A673 (cell line): ENCODE results near the gene CD164L2. TPM values are rescaled to one million over a fixed set of nuclear protein-coding genes. Genes with fewer than 3 reads are reported as not detected.

Source experiments
- BruUV-seq: library from RNA; stranded (reverse); fragments of 400-500 nt; replicated peaks from 2 replicates; lab custom pipeline; 2021; lab: Mats Ljungman, UMichigan
- CTCF ChIA-PET: fragments of 300-600 bp; sonication (Branson Sonifier 250); formaldehyde crosslinking; loops from one replicate; lab custom pipeline; 2022; ENCODE audit warnings: antibody characterized with exemption; lab: Charles Lee
- POLR2A ChIA-PET: fragments of 300-600 bp; sonication (Branson Sonifier 250); formaldehyde crosslinking; loops from one replicate; lab custom pipeline; 2022; ENCODE audit warnings: antibody characterized with exemption; ENCODE audit not compliant: low non-redundant PET; lab: Charles Lee
- DNase-seq: peaks from one replicate; pipeline ENCODE4 v3.0.0-alpha.2; 2015; ENCODE audit warnings: low spot score
- H3K27ac ChIP-seq: fragments of 200-600 bp; sonication (generic); 2 replicates; pipeline ENCODE4 v1.5.1; 2016; ENCODE audit warnings: mixed run types, low read depth, mild to moderate bottlenecking, mixed read lengths, antibody characterized with exemption, low read length; ENCODE audit not compliant: poor library complexity, severe bottlenecking
- H3K27me3 ChIP-seq: fragments of 200-600 bp; sonication (generic); replicated peaks from 2 replicates; pipeline ENCODE4 v1.6.1; 2017; ENCODE audit warnings: mixed run types, low read depth, mild to moderate bottlenecking, mixed read lengths, antibody characterized with exemption, low read length; ENCODE audit not compliant: insufficient read depth, poor library complexity
- H3K36me3 ChIP-seq: fragments of 200-600 bp; sonication (generic); 2 replicates; pipeline ENCODE4 v1.6.1; 2016; ENCODE audit warnings: mixed run types, mild to moderate bottlenecking, mixed read lengths, antibody characterized with exemption, low read length; ENCODE audit not compliant: insufficient read depth, poor library complexity, severe bottlenecking
- H3K4me1 ChIP-seq: fragments of 200-600 bp; sonication (generic); 2 replicates; pipeline ENCODE4 v1.6.1; 2017; ENCODE audit warnings: mixed run types, mild to moderate bottlenecking, mixed read lengths, antibody characterized with exemption, low read length; ENCODE audit not compliant: insufficient read depth, poor library complexity, severe bottlenecking
- H3K4me3 ChIP-seq: fragments of 200-600 bp; sonication (generic); 2 replicates; pipeline ENCODE4 v1.5.1; 2016; ENCODE audit warnings: low read depth, mixed run types, mild to moderate bottlenecking, mixed read lengths, low read length; ENCODE audit not compliant: poor library complexity, severe bottlenecking
- H3K9me3 ChIP-seq: fragments of 200-600 bp; sonication (generic); 2 replicates; pipeline ENCODE4 v1.6.1; 2016; ENCODE audit warnings: mixed run types, low read depth, mild to moderate bottlenecking, mixed read lengths, antibody characterized with exemption, low read length; ENCODE audit not compliant: poor library complexity, severe bottlenecking
- EZH2 ChIP-seq: fragments of 200-600 bp; sonication (generic); IDR thresholded peaks from 2 replicates; pipeline ENCODE4 v1.6.1; 2017; ENCODE audit warnings: borderline replicate concordance, low read depth, mild to moderate bottlenecking, mixed read lengths, antibody characterized with exemption, low read length; ENCODE audit not compliant: poor library complexity, severe bottlenecking
- intact Hi-C: fragments of 100-400 bp; cut with micrococcal nuclease; formaldehyde crosslinking; loops from one replicate; pipeline ENCODE4 v1.10.0; 2022; ENCODE audit not compliant: unreplicated experiment
- total RNA-seq: library from RNA; stranded (reverse); gene quantifications from 2 replicates; pipeline ENCODE4 v1.2.3, GENCODE V29; 2021
- TF ChIP-seq, protein P1 (sequence below): fragments of 300-800, 200-600 bp; sonication (generic); conservative IDR thresholded peaks from 2 replicates; pipeline ENCODE4 v1.5.1; 2017; ENCODE audit warnings: low read depth, mild to moderate bottlenecking, antibody characterized with exemption, low read length, moderate library complexity, mixed read lengths

Gene CD164L2
- total RNA-seq, 1 experiment from 2014 or later: not detected

DNA sequence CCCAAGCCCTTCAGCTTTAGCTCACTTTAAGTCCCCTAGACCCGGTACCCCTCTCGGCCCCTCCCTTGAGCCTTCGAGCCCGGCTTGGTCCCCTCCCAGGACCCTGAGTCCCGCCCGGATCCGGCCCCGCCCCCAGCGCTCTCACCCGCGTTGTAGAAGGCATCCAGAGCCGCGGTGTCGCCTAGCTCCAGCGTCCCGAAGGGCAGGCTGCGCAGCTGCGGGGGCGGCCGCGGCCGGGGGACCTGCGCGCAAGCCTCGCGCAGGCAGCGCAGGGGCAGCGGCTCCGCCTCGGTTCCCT is 17.1 kb downstream of the CD164L2 start:
- no TSS peak for BruUV-seq
- TF ChIP-seq, protein P1, sequence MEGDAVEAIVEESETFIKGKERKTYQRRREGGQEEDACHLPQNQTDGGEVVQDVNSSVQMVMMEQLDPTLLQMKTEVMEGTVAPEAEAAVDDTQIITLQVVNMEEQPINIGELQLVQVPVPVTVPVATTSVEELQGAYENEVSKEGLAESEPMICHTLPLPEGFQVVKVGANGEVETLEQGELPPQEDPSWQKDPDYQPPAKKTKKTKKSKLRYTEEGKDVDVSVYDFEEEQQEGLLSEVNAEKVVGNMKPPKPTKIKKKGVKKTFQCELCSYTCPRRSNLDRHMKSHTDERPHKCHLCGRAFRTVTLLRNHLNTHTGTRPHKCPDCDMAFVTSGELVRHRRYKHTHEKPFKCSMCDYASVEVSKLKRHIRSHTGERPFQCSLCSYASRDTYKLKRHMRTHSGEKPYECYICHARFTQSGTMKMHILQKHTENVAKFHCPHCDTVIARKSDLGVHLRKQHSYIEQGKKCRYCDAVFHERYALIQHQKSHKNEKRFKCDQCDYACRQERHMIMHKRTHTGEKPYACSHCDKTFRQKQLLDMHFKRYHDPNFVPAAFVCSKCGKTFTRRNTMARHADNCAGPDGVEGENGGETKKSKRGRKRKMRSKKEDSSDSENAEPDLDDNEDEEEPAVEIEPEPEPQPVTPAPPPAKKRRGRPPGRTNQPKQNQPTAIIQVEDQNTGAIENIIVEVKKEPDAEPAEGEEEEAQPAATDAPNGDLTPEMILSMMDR: no peak
- no peak for TF ChIP-seq EZH2

DNA sequence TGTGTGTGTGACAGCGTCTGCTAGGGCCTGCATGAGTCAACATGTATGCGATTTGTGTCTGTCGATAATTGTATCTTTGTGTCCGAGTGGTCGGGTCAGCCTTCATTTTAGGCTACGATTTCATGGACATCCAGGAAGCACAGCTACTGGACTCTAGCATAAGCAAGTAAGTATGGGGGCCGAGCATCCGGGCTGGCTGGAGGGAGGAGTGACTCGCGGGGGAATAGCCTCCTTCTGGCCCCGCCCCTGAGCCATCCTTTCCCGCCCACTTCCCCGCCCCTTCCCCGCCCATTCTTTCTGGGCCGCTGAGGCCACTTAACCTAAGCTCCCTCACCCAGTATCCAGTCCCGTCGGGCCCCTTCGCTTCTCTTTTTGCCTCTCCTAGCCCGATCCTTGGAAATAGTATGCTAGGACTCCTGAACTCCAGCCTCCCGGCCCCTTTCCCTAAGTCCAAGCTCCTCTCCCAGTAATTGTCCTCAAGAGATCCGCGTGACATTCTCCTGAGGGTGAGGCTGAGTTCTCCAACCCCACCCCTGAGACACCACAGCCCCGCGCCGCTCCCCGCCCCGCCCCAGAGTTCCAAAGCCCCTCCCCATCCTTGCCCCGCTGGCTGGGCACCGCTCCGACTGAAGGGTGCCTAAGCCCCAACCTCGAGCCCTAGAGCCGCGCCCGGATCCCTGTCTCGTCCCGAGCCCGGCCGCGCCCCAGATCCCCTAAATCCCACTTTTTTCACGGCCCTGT is 17.6 kb downstream of the CD164L2 start:
- Histone ChIP-seq H3K36me3 (no peaks in the 10 kb centered on the region), H3K9me3 (no peaks in the 10 kb centered on the region), H3K27ac (peak overlapping the region; percentile 8), H3K4me3 (peak overlapping the region; percentile 59), H3K4me1 (peaks cover 10% of the 10 kb centered on the region), H3K27me3 (no peaks in the 10 kb centered on the region)
- TF ChIP-seq, protein P1: no peak
- no peak for TF ChIP-seq EZH2
- ChIA-PET CTCF (interaction anchor here (0.5 to 1.7 kb wide), 8 partner anchors 8 to 304 kb away, joined by 3 to 11 read pairs (median 4); no protein-coding TSS in a partner anchor), POLR2A (no interaction called here)
- intact Hi-C loops: no loop called here
- BruUV-seq: no TSS peak
- peak; percentile 87 for DNase-seq

More for the DNA sequence above, 17.1 kb downstream of the CD164L2 start:
- ChIA-PET CTCF (interaction anchor here (0.5 to 1.7 kb wide), 9 partner anchors 8 to 1371 kb away, joined by 3 to 11 read pairs (median 4); partner anchors contain the start of gene YTHDF2), POLR2A (no interaction called here)
- no peaks in the 10 kb centered on the region for H3K9me3 ChIP-seq
- no peaks in the 10 kb centered on the region for H3K36me3 ChIP-seq
- H3K4me1 ChIP-seq: peaks cover 10% of the 10 kb centered on the region
- H3K27me3 ChIP-seq: no peaks in the 10 kb centered on the region
- intact Hi-C loops: no loop called here
- DNase-seq: peak; percentile 88
- peak overlapping the region; percentile 8 for H3K27ac ChIP-seq
- H3K4me3 ChIP-seq: peak overlapping the region; percentile 59

DNA sequence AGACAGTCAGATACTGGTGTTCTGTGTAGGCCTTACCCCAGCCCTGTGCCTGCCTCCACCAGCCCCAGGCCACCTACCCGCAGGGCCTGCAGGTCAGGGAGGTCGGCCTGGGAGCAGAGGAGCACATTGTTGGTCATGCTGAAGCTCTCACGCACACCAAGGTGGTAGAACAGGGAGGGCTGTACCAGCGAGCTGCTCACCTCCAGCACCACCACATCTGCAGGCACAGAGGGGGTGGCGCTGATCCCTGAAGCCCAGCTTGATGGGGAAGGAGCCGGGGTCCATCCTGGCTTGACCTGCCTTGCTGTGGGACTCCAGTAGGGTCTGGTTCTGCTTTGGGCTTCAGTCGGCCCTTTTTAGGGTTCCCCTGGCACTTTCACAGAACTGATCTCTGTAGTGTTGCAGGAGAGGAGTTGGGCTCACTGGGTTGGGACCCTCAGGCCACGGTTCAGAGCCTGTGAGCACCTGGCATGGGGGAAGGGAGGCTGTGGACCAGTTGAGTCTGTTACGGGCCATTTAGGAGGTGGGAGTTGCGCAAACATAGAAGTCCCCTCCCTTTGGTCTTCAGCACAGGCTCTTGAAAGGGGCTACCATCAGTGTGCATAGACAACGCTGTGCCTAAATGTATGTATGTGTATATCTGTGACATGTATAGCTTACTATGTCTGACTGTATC is 18.3 kb downstream of the CD164L2 start:
- DNase-seq: no peak
- intact Hi-C loops: no loop called here
- peaks cover 10% of the 10 kb centered on the region for H3K4me1 ChIP-seq
- no peaks in the 10 kb centered on the region for H3K27me3 ChIP-seq
- TF ChIP-seq, protein P1: no peak
- no peak for TF ChIP-seq EZH2
- H3K27ac ChIP-seq: no peak overlapping the region
- CTCF ChIA-PET: interaction anchor here (1.1 to 1.7 kb wide), 5 partner anchors 7 to 305 kb away, joined by 3 to 11 read pairs (median 5); no protein-coding TSS in a partner anchor
- no peaks in the 10 kb centered on the region for H3K36me3 ChIP-seq
- no TSS peak for BruUV-seq
- peak overlapping the region; percentile 59 for H3K4me3 ChIP-seq
- H3K9me3 ChIP-seq: no peaks in the 10 kb centered on the region
- POLR2A ChIA-PET: no interaction called here
